Fibroblast of skin of left quadriceps (primary cell): ENCODE measurements around the gene ZSWIM1.

Experiments used
- DNase-seq, 2 experiments: peaks; one replicate each; pipeline ENCODE4 v3.0.0-alpha.2; 2013; ENCODE audit warnings: low read depth in 2 of 2

ZSWIM1 gene

GRCh38 chr20:45908084-45908483, 27.1 kb downstream of the ZSWIM1 start:
- DNase-seq, result no peak

GRCh38 chr20:45909336-45909808, 28.3 kb downstream of the ZSWIM1 start:
- DNase-seq, result no peak

GRCh38 chr20:45909817-45910669, 29.0 kb downstream of the ZSWIM1 start:
- no peak for DNase-seq

GRCh38 chr20:45910670-45911485, 29.9 kb downstream of the ZSWIM1 start:
- DNase-seq, result peak; percentile 100

GRCh38 chr20:45911486-45912343, 30.7 kb downstream of the ZSWIM1 start, which contains the start of gene PLTP:
TSS of gene PLTP (minus strand) at chr20:45912155. CDS start at chr20:45911452, 703 bp downstream.
- DNase-seq, result no peak

- DNase-seq, result no peak
These were observed 31.3 kb downstream of the ZSWIM1 start for GRCh38 chr20:45912344-45912682.

GRCh38 chr20:45913116-45913515, 32.1 kb downstream of the ZSWIM1 start:
- DNase-seq, result no peak

- DNase-seq, result no peak
These were observed 36.7 kb downstream of the ZSWIM1 start for GRCh38 chr20:45917790-45918141.

GRCh38 chr20:45918182-45918737, 37.2 kb downstream of the ZSWIM1 start:
- no peak for DNase-seq

GRCh38 chr20:45918779-45919537, 37.9 kb downstream of the ZSWIM1 start:
- no peak for DNase-seq

- no peak for DNase-seq
These were observed 38.7 kb downstream of the ZSWIM1 start for GRCh38 chr20:45919542-45920399.

- no peak for DNase-seq
These were observed 39.7 kb downstream of the ZSWIM1 start for GRCh38 chr20:45920462-45921336.

GRCh38 chr20:45921337-45922189, 40.5 kb downstream of the ZSWIM1 start:
- DNase-seq, result no peak

- DNase-seq, result no peak
These were observed 43.6 kb downstream of the ZSWIM1 start for GRCh38 chr20:45924391-45925261.

- DNase-seq, result no peak
These were observed 44.9 kb downstream of the ZSWIM1 start for GRCh38 chr20:45925821-45926506.

- no peak for DNase-seq
These were observed 45.7 kb downstream of the ZSWIM1 start for GRCh38 chr20:45926731-45927070.
